Smooth muscle cell (in vitro differentiated cells): ENCODE results near the gene TBCEL. TPM values are rescaled to one million over a fixed set of nuclear protein-coding genes. Genes with fewer than 3 reads are reported as not detected.

Experiments used
- DNase-seq: peaks from one replicate; lab custom pipeline; 2025; ENCODE audit not compliant: unreplicated experiment; lab: John Stamatoyannopoulos, UW
- H2AFZ ChIP-seq: fragments of 200-600 bp; sonication (generic); 2 replicates; pipeline ENCODE4 v1.6.0; 2016; ENCODE audit warnings: antibody characterized with exemption, low read depth, mild to moderate bottlenecking
- H3F3A ChIP-seq: fragments of 200-600 bp; sonication (generic); 2 replicates; pipeline ENCODE4 v1.6.0; 2017; ENCODE audit warnings: antibody characterized with exemption, low read depth
- H3K27ac ChIP-seq: fragments of 200-600 bp; sonication (generic); 2 replicates; pipeline ENCODE4 v1.5.1; 2016; ENCODE audit warnings: low read depth, mild to moderate bottlenecking
- H3K27me3 ChIP-seq: fragments of 200-600 bp; sonication (generic); 2 replicates; pipeline ENCODE4 v1.6.1; 2016; ENCODE audit warnings: low read depth, mild to moderate bottlenecking
- H3K36me3 ChIP-seq: fragments of 200-600 bp; sonication (generic); 2 replicates; pipeline ENCODE4 v1.5.1; 2016; ENCODE audit warnings: low read depth
- H3K4me1 ChIP-seq: fragments of 200-600 bp; sonication (generic); 2 replicates; pipeline ENCODE4 v1.5.1; 2016; ENCODE audit warnings: low read depth
- H3K4me2 ChIP-seq: fragments of 200-600 bp; sonication (generic); 2 replicates; pipeline ENCODE4 v1.6.0; 2016; ENCODE audit warnings: mild to moderate bottlenecking
- H3K4me3 ChIP-seq: fragments of 200-600 bp; sonication (generic); 2 replicates; pipeline ENCODE4 v1.5.1; 2016; ENCODE audit warnings: mild to moderate bottlenecking
- H3K79me2 ChIP-seq: fragments of 200-600 bp; sonication (generic); 2 replicates; pipeline ENCODE4 v1.6.0; 2016; ENCODE audit warnings: low read depth, mild to moderate bottlenecking
- H3K9ac ChIP-seq: fragments of 200-600 bp; sonication (generic); 2 replicates; pipeline ENCODE4 v1.6.0; 2016; ENCODE audit warnings: low read depth
- H3K9me3 ChIP-seq: fragments of 200-600 bp; sonication (generic); replicated peaks from 2 replicates; pipeline ENCODE4 v1.5.1; 2016; ENCODE audit warnings: low read depth
- H4K20me1 ChIP-seq: fragments of 200-600 bp; sonication (generic); 2 replicates; pipeline ENCODE4 v1.6.0; 2016; ENCODE audit warnings: low read depth
- WGBS: methylation state at CpG from one replicate; pipeline ENCODE4 v1.1.7; 2016; ENCODE audit warnings: low lambda C conversion rate; 5-methylcytosine and 5-hydroxymethylcytosine counted together
- polyA plus RNA-seq: library from polyadenylated mRNA; unstranded; fragments of >200 nt; fragmentation: Nextera tagmentation; extraction: Ambion mirVana; gene quantifications from 2 replicates; pipeline ENCODE4 v1.2.1, GENCODE V29; 2016
- total RNA-seq: library from RNA; depleted of rRNA; stranded (reverse); fragments of >200 nt; gene quantifications from 2 replicates; pipeline ENCODE4 v1.2.3, GENCODE V29; 2014
- TF ChIP-seq, protein P1 (sequence below): fragments of 200-600 bp; sonication (generic); IDR thresholded peaks from 2 replicates; pipeline ENCODE4 v1.5.1; 2017; ENCODE audit warnings: borderline replicate concordance, mild to moderate bottlenecking, antibody characterized with exemption; ENCODE audit not compliant: insufficient read depth, poor library complexity, severe bottlenecking

The TBCEL gene
- total and polyA plus RNA-seq, 2 experiments from 2014 or later, result 9.6 to 16.0 TPM

DNA sequence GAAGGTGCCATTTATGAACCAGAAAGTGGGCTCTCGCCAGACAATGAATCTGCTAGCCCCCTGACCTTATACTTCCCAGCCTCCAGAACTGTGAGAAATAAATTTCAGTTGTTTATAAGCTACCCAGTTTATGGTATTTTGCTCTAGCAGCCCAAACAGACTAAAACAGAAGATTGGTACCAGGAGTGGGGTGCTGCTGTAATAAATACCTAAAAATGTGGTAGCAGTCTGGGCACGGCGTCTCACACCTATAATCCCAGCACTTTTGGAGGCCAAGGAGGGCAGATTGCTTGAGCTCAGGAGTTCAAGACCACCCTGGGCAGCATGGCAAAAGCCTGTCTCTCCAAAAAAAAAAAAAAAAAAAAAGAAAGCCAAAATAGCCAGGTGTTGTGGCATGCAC lies 98.4 kb downstream of the TBCEL start:
- TF ChIP-seq, protein P1, sequence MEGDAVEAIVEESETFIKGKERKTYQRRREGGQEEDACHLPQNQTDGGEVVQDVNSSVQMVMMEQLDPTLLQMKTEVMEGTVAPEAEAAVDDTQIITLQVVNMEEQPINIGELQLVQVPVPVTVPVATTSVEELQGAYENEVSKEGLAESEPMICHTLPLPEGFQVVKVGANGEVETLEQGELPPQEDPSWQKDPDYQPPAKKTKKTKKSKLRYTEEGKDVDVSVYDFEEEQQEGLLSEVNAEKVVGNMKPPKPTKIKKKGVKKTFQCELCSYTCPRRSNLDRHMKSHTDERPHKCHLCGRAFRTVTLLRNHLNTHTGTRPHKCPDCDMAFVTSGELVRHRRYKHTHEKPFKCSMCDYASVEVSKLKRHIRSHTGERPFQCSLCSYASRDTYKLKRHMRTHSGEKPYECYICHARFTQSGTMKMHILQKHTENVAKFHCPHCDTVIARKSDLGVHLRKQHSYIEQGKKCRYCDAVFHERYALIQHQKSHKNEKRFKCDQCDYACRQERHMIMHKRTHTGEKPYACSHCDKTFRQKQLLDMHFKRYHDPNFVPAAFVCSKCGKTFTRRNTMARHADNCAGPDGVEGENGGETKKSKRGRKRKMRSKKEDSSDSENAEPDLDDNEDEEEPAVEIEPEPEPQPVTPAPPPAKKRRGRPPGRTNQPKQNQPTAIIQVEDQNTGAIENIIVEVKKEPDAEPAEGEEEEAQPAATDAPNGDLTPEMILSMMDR, result no peak
- H3F3A ChIP-seq, result peaks cover 7% of the 10 kb centered on the region
- peaks cover 4% of the 10 kb centered on the region for H3K9me3 ChIP-seq
- no peak overlapping the region for H3K9ac ChIP-seq
- no peaks in the 10 kb centered on the region for H3K36me3 ChIP-seq
- H3K4me2 ChIP-seq, result no peak overlapping the region
- H3K4me1 ChIP-seq, result no peaks in the 10 kb centered on the region
- 83% methylated on average over 3 of the region's 3 CpGs for WGBS
- no peaks in the 10 kb centered on the region for H3K79me2 ChIP-seq
- H3K4me3 ChIP-seq, result no peak overlapping the region
- no peaks in the 10 kb centered on the region for H4K20me1 ChIP-seq
- no peak for DNase-seq
- H2AFZ ChIP-seq, result no peak overlapping the region
- peaks cover 3% of the 10 kb centered on the region for H3K27me3 ChIP-seq
- no peak overlapping the region for H3K27ac ChIP-seq

DNA sequence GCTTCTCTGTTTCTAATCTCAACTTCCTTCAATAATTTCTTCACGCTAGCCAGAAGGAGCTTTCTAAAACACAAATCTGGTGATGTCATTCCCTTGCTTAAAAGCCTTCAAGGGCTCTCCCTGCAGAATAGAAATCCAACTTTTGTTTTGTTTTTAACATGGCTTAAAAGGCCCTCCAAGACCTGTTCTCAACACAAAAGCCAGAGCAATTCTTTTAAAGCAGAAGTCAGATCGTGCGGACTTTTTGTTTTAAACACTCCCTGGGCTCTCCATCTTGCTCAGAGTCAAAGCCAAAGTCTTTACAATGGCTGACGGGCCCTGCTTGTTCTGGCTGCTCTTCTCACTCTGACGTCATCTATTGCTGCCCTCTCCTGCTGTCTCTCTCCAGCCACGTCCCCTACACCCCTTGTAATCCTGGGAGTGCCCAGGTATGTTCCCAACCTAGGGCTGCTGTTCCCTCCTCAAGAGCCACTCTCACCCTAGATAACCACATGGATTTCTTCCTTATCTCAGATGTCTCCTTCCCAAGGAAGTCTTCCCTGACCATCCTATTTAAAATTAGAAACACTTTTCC lies 99.7 kb downstream of the TBCEL start:
- Histone ChIP-seq H3F3A (peaks cover under 1% of the 10 kb centered on the region), H3K27ac (no peak overlapping the region), H3K4me3 (no peak overlapping the region), H3K9ac (no peak overlapping the region), H3K4me1 (no peaks in the 10 kb centered on the region), H3K4me2 (no peak overlapping the region), H3K36me3 (no peaks in the 10 kb centered on the region), H3K27me3 (peaks cover 5% of the 10 kb centered on the region), H3K79me2 (no peaks in the 10 kb centered on the region), H3K9me3 (peaks cover 4% of the 10 kb centered on the region), H4K20me1 (no peaks in the 10 kb centered on the region), H2AFZ (no peak overlapping the region)
- TF ChIP-seq, protein P1, result no peak
- WGBS, result 59% methylated on average over 6 of the region's 6 CpGs
- DNase-seq, result no peak

DNA sequence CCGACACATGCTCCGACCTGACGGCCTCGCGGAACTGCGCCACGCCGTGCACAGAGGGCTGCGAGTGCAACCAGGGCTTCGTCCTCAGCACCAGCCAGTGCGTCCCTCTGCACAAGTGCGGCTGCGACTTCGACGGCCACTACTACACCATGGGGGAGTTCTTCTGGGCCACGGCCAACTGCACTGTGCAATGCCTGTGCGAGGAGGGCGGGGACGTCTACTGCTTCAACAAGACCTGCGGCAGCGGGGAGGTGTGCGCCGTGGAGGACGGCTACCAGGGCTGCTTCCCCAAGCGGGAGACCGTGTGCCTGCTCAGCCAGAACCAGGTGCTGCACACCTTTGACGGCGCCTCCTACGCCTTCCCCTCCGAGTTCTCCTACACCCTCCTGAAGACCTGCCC lies 103.9 kb downstream of the TBCEL start:
- H3K9me3 ChIP-seq, result no peaks in the 10 kb centered on the region
- no peaks in the 10 kb centered on the region for H3K4me1 ChIP-seq
- H3K79me2 ChIP-seq, result no peaks in the 10 kb centered on the region
- WGBS, result 97% methylated on average over 24 of the region's 30 CpGs
- H3K4me3 ChIP-seq, result no peak overlapping the region
- no peaks in the 10 kb centered on the region for H3F3A ChIP-seq
- H3K27me3 ChIP-seq, result peaks cover 9% of the 10 kb centered on the region
- no peak overlapping the region for H3K27ac ChIP-seq
- no peaks in the 10 kb centered on the region for H4K20me1 ChIP-seq
- no peak overlapping the region for H3K9ac ChIP-seq
- DNase-seq, result no peak
- no peak overlapping the region for H2AFZ ChIP-seq
- H3K36me3 ChIP-seq, result no peaks in the 10 kb centered on the region
- H3K4me2 ChIP-seq, result no peak overlapping the region
- TF ChIP-seq, protein P1, result no peak
